Aorta (tissue), 5 donors: ENCODE data around the gene PPT1. TPM values are rescaled to one million over a fixed set of nuclear protein-coding genes. Genes with fewer than 3 reads are reported as not detected.

Experiments
- ATAC-seq: fragments of 200-7000 bp; cut with Tn5 transposase; one replicate; pipeline ENCODE4 v1.9.1; 2022; ENCODE audit warnings: moderate library complexity; ENCODE audit not compliant: low FRiP score
- DNase-seq, 2 donors: peaks; one replicate each; pipeline ENCODE4 v3.0.0-alpha.2; 2020
- H3K27ac ChIP-seq, 2 donors: one replicate each; pipeline ENCODE4 v1.5.1; 2013; ENCODE audit warnings: low read length in 2 of 2, mild to moderate bottlenecking in 2 of 2, moderate library complexity in 2 of 2, control low read depth in 1 of 2, inconsistent platforms in 1 of 2, low read depth in 1 of 2
- H3K27me3 ChIP-seq, 2 donors: one replicate each; pipeline ENCODE4 v1.6.1; 2013; ENCODE audit warnings: control low read depth in 1 of 2, low read length in 1 of 2, mild to moderate bottlenecking in 1 of 2, moderate library complexity in 1 of 2; ENCODE audit not compliant: insufficient read depth in 2 of 2, control insufficient read depth in 1 of 2
- H3K36me3 ChIP-seq, 2 donors: one replicate each; pipeline ENCODE4 v1.6.1; 2013; ENCODE audit warnings: control low read depth in 1 of 2, low read length in 1 of 2, mild to moderate bottlenecking in 1 of 2; ENCODE audit not compliant: insufficient read depth in 2 of 2, control insufficient read depth in 1 of 2
- H3K4me1 ChIP-seq, 2 donors: one replicate each; pipeline ENCODE4 v1.6.1; 2013; ENCODE audit warnings: low read length in 2 of 2, control low read depth in 1 of 2, mild to moderate bottlenecking in 1 of 2, moderate library complexity in 1 of 2; ENCODE audit not compliant: insufficient read depth in 2 of 2, control insufficient read depth in 1 of 2
- H3K4me3 ChIP-seq, 2 donors: one replicate each; pipeline ENCODE4 v1.5.1; 2013; ENCODE audit warnings: low read length in 2 of 2, control low read depth in 1 of 2, mild to moderate bottlenecking in 1 of 2
- H3K9me3 ChIP-seq: one replicate; pipeline ENCODE4 v1.6.1; 2013; ENCODE audit warnings: mild to moderate bottlenecking, low read length; ENCODE audit not compliant: control insufficient read depth
- WGBS, 2 donors: extraction: QIAGEN DNeasy Blood & Tissue Kit; methylation state at CpG; one replicate each; pipeline ENCODE4 v1.1.7; 2013; 5-methylcytosine and 5-hydroxymethylcytosine counted together
- intact Hi-C, 2 donors: fragments of 100-400 bp; cut with DNase I; formaldehyde crosslinking; loops; one replicate each; pipeline versions ENCODE4 v1.14.2 to v1.15.0; 2022
- polyA plus RNA-seq, 2 donors: library from polyadenylated mRNA; stranded (reverse); fragments of 200-250 nt; gene quantifications; one replicate each; pipeline ENCODE4 v1.2.3, GENCODE V29; 2013
- total RNA-seq, 2 donors: library from RNA; stranded (reverse); fragmentation: NEBNext Ultra II Directional; extraction: Animal tissue kit (Norgen Biotek cat#: 25700); gene quantifications; one replicate each; pipeline ENCODE4 v1.2.1, GENCODE V29; 2021
- donor health status: healthy with polysubstance abuse.
- donor health status: Bipolar disorder and iron deficiency.
- donor health status: DM: no; HTN: no; CAD: no.
- donor health status: DM: no; HTN: no; CAD: no.
- donor health status: DM: yes; HTN: yes; CAD: no.

PPT1 gene
- total and polyA plus RNA-seq, 4 donors = 56.7 to 93.7 (median 82.3) TPM

DNA sequence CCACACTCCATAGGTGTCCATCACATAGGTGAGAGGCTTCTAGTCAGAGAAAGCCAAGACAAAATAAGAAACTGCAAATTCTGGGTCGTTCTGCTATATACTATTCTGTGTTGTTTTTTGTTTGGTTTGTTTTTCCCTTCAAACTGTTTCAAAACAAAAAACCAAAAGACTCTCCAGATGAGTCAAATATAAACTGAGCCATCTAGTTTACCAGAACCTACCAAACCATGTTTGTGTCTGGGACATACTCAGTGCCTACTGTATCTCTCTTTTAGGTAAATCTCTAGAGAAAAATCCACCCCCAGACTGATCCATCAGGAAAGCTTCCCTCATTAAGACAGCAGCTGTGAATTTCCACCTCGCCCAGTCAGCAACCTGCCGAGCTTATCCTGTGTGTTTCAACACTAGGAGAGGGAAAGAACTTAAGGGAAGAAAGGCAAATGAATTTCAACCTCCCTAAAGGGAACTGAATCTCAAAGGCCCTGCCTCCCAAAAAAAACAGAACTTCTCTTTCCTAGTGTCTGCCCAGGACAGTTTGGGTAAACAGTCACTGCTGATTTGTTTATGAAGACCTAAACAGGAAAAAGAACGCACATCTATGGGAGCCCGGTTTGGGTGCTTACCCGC, 17.2 kb downstream of the PPT1 start:
- Histone ChIP-seq H3K36me3 (no peaks in the 10 kb centered on the region), H3K4me1 (no peaks in the 10 kb centered on the region), H3K27me3 (no peaks in the 10 kb centered on the region), H3K9me3 (no peaks in the 10 kb centered on the region), H3K27ac (no peak overlapping the region), H3K4me3 (no peak overlapping the region)
- intact Hi-C loops = loop anchor here in 1 of 2 donors (10.0 kb wide), 1 partner anchor 315 kb away; no protein-coding TSS in a partner anchor
- ATAC-seq = no peak
- no peak for DNase-seq
- WGBS, 2 donors = 83 to 88% methylated on average over 6 of the region's 6 CpGs

DNA sequence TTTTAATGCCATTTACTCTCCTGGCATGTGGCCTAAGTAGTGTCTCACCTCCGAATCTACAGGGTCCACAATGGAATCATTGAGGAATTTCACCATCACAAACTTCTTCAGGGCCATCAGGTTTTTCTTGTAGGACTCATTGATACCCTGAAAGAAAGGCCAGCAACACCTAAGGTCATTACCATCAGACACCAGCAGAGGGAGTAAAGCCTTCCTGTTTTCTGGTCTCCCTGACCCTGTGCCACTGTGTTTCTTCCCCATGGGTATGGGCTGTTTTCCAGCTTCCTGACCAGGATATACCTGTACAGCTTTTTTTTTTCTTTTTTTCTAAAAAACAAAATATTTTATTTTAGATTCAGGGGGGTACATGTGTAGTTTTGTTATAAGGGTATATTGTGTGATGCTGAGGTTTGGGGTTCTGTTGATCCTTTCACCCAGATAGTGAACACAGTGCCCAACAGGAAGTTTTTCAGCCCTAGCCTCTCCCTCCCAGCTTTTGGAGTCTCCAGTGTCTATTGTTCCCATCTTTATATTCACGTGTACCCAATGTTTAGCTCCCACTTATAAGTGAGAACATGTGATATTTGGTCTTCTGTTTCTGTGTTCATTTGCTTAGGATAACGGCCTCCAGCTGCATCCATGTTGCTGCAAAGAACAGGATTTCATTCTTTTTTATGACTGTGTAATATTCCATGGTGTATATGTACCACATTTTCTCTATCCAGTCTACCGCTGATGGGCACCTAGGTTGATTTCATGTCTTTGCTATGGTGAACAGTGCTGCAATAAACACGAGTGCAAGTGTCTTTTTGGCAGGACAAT, 18.3 kb downstream of the PPT1 start:
- intact Hi-C loops = no loop called here
- 90 to 93% methylated on average over 5 of the region's 5 CpGs for WGBS, 2 donors
- no peaks in the 10 kb centered on the region for H3K4me1 ChIP-seq
- H3K27ac ChIP-seq = no peak overlapping the region
- no peaks in the 10 kb centered on the region for H3K27me3 ChIP-seq
- H3K4me3 ChIP-seq = no peak overlapping the region
- DNase-seq (no peak), ATAC-seq (no peak)
- no peaks in the 10 kb centered on the region for H3K9me3 ChIP-seq
- peaks cover 0 to 2% of the 10 kb centered on the region in 2 donors for H3K36me3 ChIP-seq

DNA sequence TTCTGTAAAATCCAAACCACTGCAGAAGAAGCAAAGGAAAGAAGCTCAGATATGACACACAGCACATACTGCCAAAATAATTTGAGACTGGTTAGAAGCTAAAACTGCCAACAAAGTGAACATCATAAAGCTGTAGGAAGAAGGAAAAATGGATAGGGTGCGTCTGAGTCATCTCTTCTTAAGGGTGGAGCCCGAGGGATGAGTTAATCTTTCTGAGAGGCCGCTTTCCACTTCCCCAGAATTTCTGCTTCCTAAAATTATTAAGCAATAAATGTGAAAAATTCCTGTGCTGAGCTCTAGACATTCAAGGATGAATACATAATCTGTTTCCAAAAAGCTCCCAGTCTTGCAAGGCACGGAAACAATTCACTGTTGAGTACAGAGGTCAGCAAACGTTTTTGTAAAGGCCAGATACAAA, 20.1 kb downstream of the PPT1 start:
- ATAC-seq = peak; percentile 57
- intact Hi-C loops = no loop called here
- Histone ChIP-seq H3K36me3 (peaks cover 7% of the 10 kb centered on the region in 2 donors), H3K4me1 (no peaks in the 10 kb centered on the region), H3K27me3 (no peaks in the 10 kb centered on the region), H3K27ac (no peak overlapping the region), H3K9me3 (no peaks in the 10 kb centered on the region), H3K4me3 (no peak overlapping the region)
- DNase-seq = no peak
- WGBS, 2 donors = 62 to 63% methylated on average over 5 of the region's 5 CpGs

- Histone ChIP-seq H3K36me3 (peaks cover 11 to 17% of the 10 kb centered on the region in 2 donors), H3K9me3 (no peaks in the 10 kb centered on the region), H3K27me3 (no peaks in the 10 kb centered on the region), H3K4me1 (no peaks in the 10 kb centered on the region), H3K4me3 (no peak overlapping the region), H3K27ac (no peak overlapping the region)
- ATAC-seq (no peak), DNase-seq (no peak)
- intact Hi-C loops = no loop called here
- WGBS, 2 donors = 80 to 86% methylated on average over 4 of the region's 4 CpGs
Observed at GRCh38 chr1:40075266-40075665, 21.8 kb downstream of the PPT1 start.

- no peaks in the 10 kb centered on the region for H3K9me3 ChIP-seq
- no peak overlapping the region for H3K27ac ChIP-seq
- WGBS, 2 donors = 88 to 89% methylated on average over 4 of the region's 4 CpGs
- H3K4me1 ChIP-seq = no peaks in the 10 kb centered on the region
- DNase-seq (no peak), ATAC-seq (no peak)
- H3K4me3 ChIP-seq = no peak overlapping the region
- peaks cover 18 to 19% of the 10 kb centered on the region in 2 donors for H3K36me3 ChIP-seq
- intact Hi-C loops = no loop called here
- no peaks in the 10 kb centered on the region for H3K27me3 ChIP-seq
Observed at GRCh38 chr1:40073062-40073461, 24.0 kb downstream of the PPT1 start.

GRCh38 chr1:40072142-40072541, 24.9 kb downstream of the PPT1 start:
- ATAC-seq (no peak), DNase-seq (no peak)
- Histone ChIP-seq H3K4me1 (no peaks in the 10 kb centered on the region), H3K36me3 (peaks cover 18 to 27% of the 10 kb centered on the region in 2 donors), H3K9me3 (no peaks in the 10 kb centered on the region), H3K4me3 (no peak overlapping the region), H3K27me3 (no peaks in the 10 kb centered on the region), H3K27ac (no peak overlapping the region)
- intact Hi-C loops = no loop called here

- no peak for ATAC-seq
- Histone ChIP-seq H3K9me3 (no peaks in the 10 kb centered on the region), H3K27me3 (no peaks in the 10 kb centered on the region), H3K4me1 (no peaks in the 10 kb centered on the region), H3K4me3 (no peak overlapping the region), H3K36me3 (peaks cover 25 to 35% of the 10 kb centered on the region in 2 donors), H3K27ac (no peak overlapping the region)
- WGBS, 2 donors = 75% methylated on average over 3 of the region's 3 CpGs
- intact Hi-C loops = no loop called here
- no peak for DNase-seq
Observed at GRCh38 chr1:40067851-40068250, 29.2 kb downstream of the PPT1 start.

- 87% methylated on average over 2 of the region's 2 CpGs for WGBS, 2 donors
- DNase-seq = no peak
Observed at GRCh38 chr1:40067023-40067422, 30.0 kb downstream of the PPT1 start.

More at GRCh38 chr1:40067023-40067422, 30.0 kb downstream of the PPT1 start:
- no peak overlapping the region for H3K4me3 ChIP-seq
- intact Hi-C loops = no loop called here
- no peaks in the 10 kb centered on the region for H3K9me3 ChIP-seq
- no peaks in the 10 kb centered on the region for H3K27me3 ChIP-seq
- no peaks in the 10 kb centered on the region for H3K4me1 ChIP-seq
- no peak for ATAC-seq
- H3K27ac ChIP-seq = no peak overlapping the region
- peaks cover 25 to 33% of the 10 kb centered on the region in 2 donors for H3K36me3 ChIP-seq
